Measurements from ENCODE around the gene XPO6.
"Not testable (repeated sequence)": the region's sequence is repeated elsewhere in the genome, so short reads cannot be mapped to it uniquely, and the experiment has no call there.

Gene XPO6

DNA sequence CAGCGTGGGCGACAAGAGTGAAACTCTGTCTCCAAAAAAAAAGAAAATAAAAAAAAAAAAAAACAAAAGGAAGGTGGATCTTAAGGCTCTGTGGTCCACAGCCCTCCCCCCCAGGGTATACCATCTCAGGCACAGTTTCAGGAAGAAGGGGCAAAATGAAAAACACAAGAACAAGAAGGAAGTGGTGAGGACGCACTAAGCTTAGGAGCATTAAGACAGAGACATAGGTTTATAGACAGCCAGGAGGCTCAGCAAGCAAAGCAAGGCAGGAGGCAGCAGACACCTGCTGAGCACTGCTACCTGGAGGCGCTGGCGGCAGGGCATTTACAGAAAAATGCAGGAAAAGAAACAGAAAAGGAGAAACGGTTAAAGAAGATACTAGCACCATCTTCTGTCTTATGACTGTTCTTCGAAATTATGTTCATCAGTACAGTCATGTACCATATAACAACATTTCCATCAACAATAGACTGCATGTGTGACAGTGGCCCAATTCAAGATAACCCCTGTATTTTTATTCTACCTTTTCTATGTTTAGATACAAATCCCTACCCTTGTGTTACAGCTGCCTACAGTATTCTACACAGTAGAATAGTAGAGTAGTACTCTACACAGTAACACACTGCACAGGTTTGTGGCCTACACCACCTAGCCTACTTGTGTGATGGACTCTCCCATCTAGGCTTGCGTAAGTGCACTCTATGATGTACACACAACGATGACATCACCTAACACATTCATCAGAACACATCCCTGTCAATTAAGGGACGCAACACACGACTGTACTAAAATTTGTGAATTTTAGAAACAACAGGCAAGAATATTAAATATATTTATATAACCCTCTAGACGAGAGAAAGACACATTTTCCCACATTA, 62.5 kb downstream of the XPO6 start:
- peak; percentile 56 for DNase-seq

GRCh38 chr16:28146536-28146935, 65.2 kb downstream of the XPO6 start:
- no peak for DNase-seq

- DNase-seq: peak; percentile 53
These were observed 66.0 kb downstream of the XPO6 start for GRCh38 chr16:28145796-28146195.

GRCh38 chr16:28140788-28141618, 70.8 kb downstream of the XPO6 start:
- DNase-seq: peak; percentile 64

- DNase-seq: no peak
These were observed 72.2 kb downstream of the XPO6 start for GRCh38 chr16:28139530-28139929.

DNA sequence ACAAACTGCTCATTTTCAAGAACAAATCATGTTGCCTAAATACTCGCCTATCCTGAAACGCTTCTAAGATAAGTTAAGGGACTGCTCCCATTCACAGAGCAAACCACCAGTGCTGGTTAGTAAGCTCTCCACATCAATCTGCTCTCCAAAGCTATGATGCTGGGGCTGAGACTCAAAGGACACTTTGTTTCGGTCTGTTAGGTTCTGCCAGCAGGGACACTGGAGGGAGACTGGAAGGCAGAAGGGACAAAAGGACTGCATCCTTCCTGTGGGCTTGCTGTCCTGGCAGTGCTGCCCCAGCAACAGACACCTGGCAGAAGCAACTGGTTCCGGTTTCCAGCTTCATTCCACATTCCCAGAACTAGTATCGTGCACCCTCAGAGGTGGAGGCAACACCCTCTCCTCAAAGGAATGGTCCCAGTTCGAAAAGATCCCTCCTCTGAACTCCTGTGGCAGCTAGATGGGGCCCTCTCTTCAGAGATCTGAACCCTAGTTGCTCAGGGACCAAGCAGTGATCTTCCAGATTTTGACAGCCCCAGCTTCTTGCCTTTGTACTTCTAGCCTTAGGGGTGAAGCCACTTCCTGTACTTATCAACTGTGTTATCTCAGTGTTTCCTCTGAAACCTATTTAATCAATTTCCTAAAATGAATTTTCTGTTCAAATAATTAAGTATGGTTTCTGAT, 74.9 kb downstream of the XPO6 start:
- no peak for DNase-seq

GRCh38 chr16:28133666-28134065, 78.1 kb downstream of the XPO6 start:
- DNase-seq: no peak

- no peak for DNase-seq
These were observed 79.9 kb downstream of the XPO6 start for GRCh38 chr16:28131743-28132393.

GRCh38 chr16:28131181-28131580, 80.6 kb downstream of the XPO6 start:
- no peak for DNase-seq

- no peak for DNase-seq
These were observed 81.4 kb downstream of the XPO6 start for GRCh38 chr16:28130099-28131088.

DNA sequence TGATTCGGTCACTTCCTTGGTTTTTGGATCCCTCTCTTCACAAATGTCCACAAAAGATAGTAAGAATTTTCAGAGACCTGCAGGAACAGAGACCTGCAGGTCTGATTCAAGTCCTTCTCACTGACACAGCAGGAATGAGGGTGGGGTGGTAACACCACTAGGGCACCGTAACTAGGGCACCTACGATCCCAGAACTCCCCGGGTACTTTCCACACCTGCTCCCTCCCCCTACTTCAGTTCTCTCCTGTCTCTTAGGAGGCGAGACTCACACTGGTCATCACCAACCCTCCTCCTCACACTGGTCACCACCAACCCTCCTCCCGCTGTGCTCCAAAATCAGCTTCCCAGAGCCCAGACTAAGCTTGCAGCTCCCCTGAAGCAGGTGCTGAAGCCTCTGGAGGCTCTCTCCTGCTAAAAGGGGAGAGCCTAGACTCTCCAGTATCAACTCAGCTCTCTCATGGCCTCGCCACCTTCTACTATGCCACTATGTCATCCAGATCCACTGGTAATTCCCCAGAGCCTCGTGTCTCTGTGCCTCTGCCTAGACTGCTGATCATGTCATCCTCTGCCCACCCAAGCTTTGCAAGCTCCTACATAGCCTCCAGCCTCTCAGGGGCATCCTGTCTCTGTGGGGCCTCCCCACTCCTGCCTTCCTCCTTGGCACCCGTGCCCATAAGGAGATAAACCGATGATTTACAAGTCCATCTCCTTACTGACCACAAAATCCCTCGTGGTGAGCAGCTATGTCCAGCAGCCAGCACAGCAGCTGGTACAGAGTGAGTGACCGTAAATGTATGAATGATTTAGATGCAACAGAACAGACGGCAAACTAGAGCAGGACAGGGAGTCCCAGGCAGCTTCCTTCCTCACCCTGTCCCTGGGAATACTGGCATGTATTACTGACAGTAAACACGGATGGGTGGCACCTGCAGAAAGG, 84.8 kb downstream of the XPO6 start:
- no peak for DNase-seq

- no peak for DNase-seq
These were observed 86.2 kb downstream of the XPO6 start for GRCh38 chr16:28125592-28125991.

GRCh38 chr16:28121527-28121926, 90.2 kb downstream of the XPO6 start:
- DNase-seq: no peak

- DNase-seq: no peak
These were observed 91.0 kb downstream of the XPO6 start for GRCh38 chr16:28120754-28121153.

- no peak for DNase-seq
These were observed 93.1 kb downstream of the XPO6 start for GRCh38 chr16:28118637-28119036.

DNA sequence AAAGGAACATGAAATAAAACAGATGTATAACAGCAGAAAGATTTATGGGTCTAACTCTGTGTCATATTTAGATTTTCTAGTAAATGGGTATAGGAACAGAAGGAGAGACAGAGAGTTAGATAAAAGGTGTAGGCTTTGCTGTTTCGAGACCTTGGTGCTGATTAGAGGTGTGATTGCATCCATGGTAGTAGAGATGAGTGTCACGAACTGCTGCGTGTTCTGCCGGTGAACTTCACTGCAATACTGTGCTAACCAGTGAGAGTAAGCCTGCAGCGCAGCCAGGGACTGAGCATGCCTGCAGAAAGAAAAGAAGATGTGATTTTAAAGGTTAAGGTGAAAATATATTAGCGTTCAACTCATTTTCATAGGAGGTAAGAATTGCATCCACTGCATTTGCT, 94.6 kb downstream of the XPO6 start:
- DNase-seq: no peak

- DNase-seq: not testable (repeated sequence)
These were observed 95.9 kb downstream of the XPO6 start for GRCh38 chr16:28115866-28116265.

GRCh38 chr16:28112908-28113307, 98.9 kb downstream of the XPO6 start:
- DNase-seq: no peak

DNA sequence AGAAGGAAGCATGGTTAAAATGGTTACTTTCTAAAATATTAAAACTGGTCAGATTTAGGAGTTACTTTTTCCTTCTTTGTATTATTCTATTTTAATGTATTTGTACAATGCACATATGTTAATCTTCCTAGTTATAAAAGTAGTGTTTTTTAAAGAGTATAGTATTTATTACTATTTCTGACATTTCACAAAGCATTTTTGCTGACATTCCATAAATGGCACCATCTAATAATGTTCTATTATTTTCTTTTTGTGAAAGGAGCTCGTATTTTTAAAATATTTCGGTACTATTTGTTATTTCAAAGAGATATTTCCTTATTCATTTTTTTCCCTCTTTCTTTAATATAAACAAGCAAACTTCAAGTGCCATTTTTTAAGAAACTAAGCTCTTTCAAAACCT, 100.8 kb downstream of the XPO6 start:
- DNase-seq: no peak

DNA sequence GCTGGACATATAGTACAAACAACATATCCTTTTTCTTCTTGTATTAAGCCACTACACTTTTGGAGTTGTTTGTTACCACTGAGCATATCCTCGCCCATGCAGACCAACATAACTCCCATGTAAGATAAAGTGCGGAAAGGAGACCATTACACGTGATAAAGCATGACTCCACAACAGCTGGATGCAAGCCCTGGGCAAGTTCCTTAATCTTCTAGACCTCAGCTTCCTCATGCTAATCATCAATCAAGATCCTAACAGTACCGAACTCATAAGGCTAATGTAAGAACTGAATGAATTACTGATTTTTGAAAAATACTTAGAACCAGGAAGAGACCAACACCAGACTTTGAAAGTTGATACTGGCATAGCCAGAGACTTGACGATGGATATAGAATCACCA, 101.3 kb downstream of the XPO6 start:
- peak; percentile 78 for DNase-seq

Measured in suppressor macrophage treated with lipopolysaccharide for 4 hours (primary cell).